Naive thymus-derived CD8-positive, alpha-beta T cell (primary cell): ENCODE measurements around the gene CRYBB2. TPM values are rescaled to one million over a fixed set of nuclear protein-coding genes. Genes with fewer than 3 reads are reported as not detected.
A peak's percentile ranks its signal among the peaks of the same experiment; 100 is the strongest.
"Not testable (repeated sequence)": the region's sequence is repeated elsewhere in the genome, so short reads cannot be mapped to it uniquely, and the experiment has no call there.

Experiments
- ATAC-seq, 2 donors: fragments of 150-1000 bp; cut with Tn5 transposase in 1 of 2; sonication (Bioruptor Pico), chemical (Tn5 transposase) in 1 of 2; 1 replicate in 1 of 2; 2 replicates in 1 of 2; pipeline ENCODE4 v1.10.0; 2021; ENCODE audit warnings: mild to moderate bottlenecking in 2 of 2, moderate library complexity in 2 of 2
- POLR2A ChIA-PET: fragments of 350-600 bp; sonication (Branson Sonifier 250); formaldehyde crosslinking; loops from one replicate; lab custom pipeline; 2021; ENCODE audit warnings: antibody characterized with exemption; lab: Charles Lee
- DNase-seq, 10 donors: peaks; one replicate each; pipeline versions ENCODE4 v3.0.0 to v3.0.0-alpha.2; 2020 to 2022
- H3K27ac Mint-ChIP-seq, 10 donors: one replicate each; pipeline ENCODE4 v1.8.0; 2020 to 2022; ENCODE audit warnings: mild to moderate bottlenecking in 10 of 10, mixed read lengths in 10 of 10, moderate library complexity in 4 of 10, inconsistent platforms in 1 of 10
- H3K27me3 Mint-ChIP-seq, 5 donors: one replicate each; pipeline ENCODE4 v1.8.0; 2021 to 2022; ENCODE audit warnings: mixed read lengths in 5 of 5
- H3K36me3 Mint-ChIP-seq, 3 donors: one replicate each; pipeline ENCODE4 v1.8.0; 2020 to 2022; ENCODE audit warnings: mixed read lengths in 3 of 3, mild to moderate bottlenecking in 2 of 3, inconsistent platforms in 1 of 3
- H3K4me1 Mint-ChIP-seq, 4 donors: one replicate each; pipeline ENCODE4 v1.8.0; 2021 to 2022; ENCODE audit warnings: mixed read lengths in 4 of 4
- H3K4me3 Mint-ChIP-seq, 10 donors: one replicate each; pipeline ENCODE4 v1.8.0; 2020 to 2022; ENCODE audit warnings: mild to moderate bottlenecking in 10 of 10, mixed read lengths in 10 of 10, moderate library complexity in 6 of 10, inconsistent platforms in 1 of 10
- H3K9me3 Mint-ChIP-seq, 9 donors: one replicate each; pipeline ENCODE4 v1.8.0; 2020 to 2022; ENCODE audit warnings: mixed read lengths in 9 of 9, mild to moderate bottlenecking in 3 of 9, inconsistent platforms in 1 of 9, moderate library complexity in 1 of 9
- polyA plus RNA-seq, 3 donors: library from polyadenylated mRNA; unstranded; fragments of 300-500 nt; fragmentation: Illumina TruSeq; gene quantifications; one replicate each; pipeline ENCODE4 v1.2.3, GENCODE V29; 2021
- total RNA-seq, 8 experiments: library from RNA in 2 of 8; stranded (reverse) in 2 of 8; gene quantifications; one replicate each; pipeline ENCODE4 v1.2.3 and lab custom pipeline; 2021 to 2026

Gene CRYBB2
- not detected for total RNA-seq
- polyA plus RNA-seq, result not detected
- 0 to 0.06 (median 0) reads per million in 6 experiments for total RNA-seq (lab: John Stamatoyannopoulos, UW)

- H3K27ac Mint-ChIP-seq, result no peak within 1 kb of the TSS
- no peak within 1 kb of the TSS for H3K4me3 Mint-ChIP-seq
- H3K4me1 Mint-ChIP-seq, result no peaks in the 10 kb centered on the region
- POLR2A ChIA-PET, result no interaction called here
- H3K9me3 Mint-ChIP-seq, result peaks cover 0 to 2% (median 0%) of the 10 kb centered on the region in 9 donors
- peaks cover 5 to 54% (median 16%) of the 10 kb centered on the region in 5 donors for H3K27me3 Mint-ChIP-seq
- ATAC-seq, result no peak
- DNase-seq, result no peak
- no peaks in the 10 kb centered on the region for H3K36me3 Mint-ChIP-seq
These were observed at the start of gene CRYBB2 for GRCh38 chr22:25219211-25219689. Gene CRYBB2, plus strand, starts transcription at chr22:25219639. Its CDS starts 1,791 bp downstream, at chr22:25221430.

GRCh38 chr22:25170426-25170980 is 48.9 kb upstream of the CRYBB2 start:
- Mint-ChIP-seq H3K36me3 (peaks cover 0 to 19% (median 7%) of the 10 kb centered on the region in 3 donors), H3K27me3 (no peaks in the 10 kb centered on the region), H3K4me1 (peaks cover 0 to 2% (median 1%) of the 10 kb centered on the region in 4 donors), H3K9me3 (no peaks in the 10 kb centered on the region), H3K4me3 (no peak overlapping the region), H3K27ac (no peak overlapping the region)
- POLR2A ChIA-PET, result no interaction called here
- DNase-seq, result no peak
- no peak for ATAC-seq

- H3K36me3 Mint-ChIP-seq, result peaks cover 0 to 24% (median 15%) of the 10 kb centered on the region in 3 donors
- ATAC-seq (peak; percentile 59 to 66), DNase-seq (peak in 7 of 10 donors; percentile 10 to 71 (median 24))
- POLR2A ChIA-PET, result no interaction called here
- peak overlapping the region in 2 of 10 donors; percentile 22 to 44 for H3K27ac Mint-ChIP-seq
- H3K4me1 Mint-ChIP-seq, result peaks cover 0 to 2% (median under 1%) of the 10 kb centered on the region in 4 donors
- no peak overlapping the region for H3K4me3 Mint-ChIP-seq
- H3K27me3 Mint-ChIP-seq, result no peaks in the 10 kb centered on the region
- H3K9me3 Mint-ChIP-seq, result no peaks in the 10 kb centered on the region
These were observed 47.3 kb upstream of the CRYBB2 start for GRCh38 chr22:25172153-25172552.

- Mint-ChIP-seq H3K9me3 (peaks cover 0 to under 1% (median 0%) of the 10 kb centered on the region in 9 donors), H3K27ac (no peak overlapping the region), H3K4me3 (no peak overlapping the region), H3K36me3 (peaks cover 0 to 30% (median 20%) of the 10 kb centered on the region in 3 donors), H3K27me3 (no peaks in the 10 kb centered on the region), H3K4me1 (no peaks in the 10 kb centered on the region)
- ATAC-seq (no peak), DNase-seq (no peak)
- POLR2A ChIA-PET, result no interaction called here
These were observed 45.1 kb upstream of the CRYBB2 start for GRCh38 chr22:25174156-25174887.

GRCh38 chr22:25174888-25175411 is 44.5 kb upstream of the CRYBB2 start:
- DNase-seq (no peak), ATAC-seq (no peak)
- Mint-ChIP-seq H3K4me1 (no peaks in the 10 kb centered on the region), H3K27me3 (no peaks in the 10 kb centered on the region), H3K4me3 (no peak overlapping the region), H3K36me3 (peaks cover 5 to 35% (median 26%) of the 10 kb centered on the region in 3 donors), H3K9me3 (peaks cover 0 to 7% (median 0%) of the 10 kb centered on the region in 9 donors), H3K27ac (peak overlapping the region in 1 of 10 donors; percentile 50)
- POLR2A ChIA-PET, result no interaction called here

- Mint-ChIP-seq H3K4me1 (no peaks in the 10 kb centered on the region), H3K27ac (no peak overlapping the region), H3K9me3 (peaks cover 0 to 7% (median 0%) of the 10 kb centered on the region in 9 donors), H3K4me3 (no peak overlapping the region), H3K36me3 (peaks cover 6 to 37% (median 29%) of the 10 kb centered on the region in 3 donors), H3K27me3 (no peaks in the 10 kb centered on the region)
- POLR2A ChIA-PET, result no interaction called here
- no peak for DNase-seq
- no peak for ATAC-seq
These were observed 43.3 kb upstream of the CRYBB2 start for GRCh38 chr22:25176175-25176574.

- ATAC-seq (no peak), DNase-seq (no peak)
- Mint-ChIP-seq H3K9me3 (peaks cover 0 to 7% (median 0%) of the 10 kb centered on the region in 9 donors), H3K4me1 (no peaks in the 10 kb centered on the region), H3K27me3 (no peaks in the 10 kb centered on the region), H3K27ac (no peak overlapping the region), H3K4me3 (no peak overlapping the region), H3K36me3 (peaks cover 6 to 34% (median 29%) of the 10 kb centered on the region in 3 donors)
- POLR2A ChIA-PET, result no interaction called here
These were observed 42.6 kb upstream of the CRYBB2 start for GRCh38 chr22:25176799-25177198.

GRCh38 chr22:25177226-25177625 is 42.2 kb upstream of the CRYBB2 start:
- Mint-ChIP-seq H3K4me3 (no peak overlapping the region), H3K36me3 (peaks cover 6 to 35% (median 29%) of the 10 kb centered on the region in 3 donors), H3K4me1 (no peaks in the 10 kb centered on the region), H3K27ac (peak overlapping the region in 1 of 10 donors; percentile 43), H3K27me3 (no peaks in the 10 kb centered on the region), H3K9me3 (peaks cover 0 to 7% (median 0%) of the 10 kb centered on the region in 9 donors)
- ATAC-seq (no peak), DNase-seq (no peak)
- POLR2A ChIA-PET, result no interaction called here

GRCh38 chr22:25177895-25178294 is 41.5 kb upstream of the CRYBB2 start:
- Mint-ChIP-seq H3K36me3 (peaks cover 6 to 36% (median 29%) of the 10 kb centered on the region in 3 donors), H3K27me3 (no peaks in the 10 kb centered on the region), H3K9me3 (peaks cover 0 to 7% (median 0%) of the 10 kb centered on the region in 9 donors), H3K27ac (no peak overlapping the region), H3K4me3 (no peak overlapping the region), H3K4me1 (no peaks in the 10 kb centered on the region)
- POLR2A ChIA-PET, result no interaction called here
- ATAC-seq (no peak), DNase-seq (no peak)

GRCh38 chr22:25178348-25178747 is 41.1 kb upstream of the CRYBB2 start:
- ATAC-seq, result peak in 1 of 2 donors; percentile 54
- POLR2A ChIA-PET, H3K4me1 Mint-ChIP-seq, DNase-seq, H3K27me3 Mint-ChIP-seq, H3K9me3 Mint-ChIP-seq: not testable (repeated sequence)
- H3K4me3 Mint-ChIP-seq, result peak overlapping the region in 8 of 10 donors; percentile 22 to 88 (median 56)
- H3K27ac Mint-ChIP-seq, result peak overlapping the region in 6 of 10 donors; percentile 34 to 80 (median 62)
- peaks cover 6 to 36% (median 29%) of the 10 kb centered on the region in 3 donors for H3K36me3 Mint-ChIP-seq

- peaks cover 6 to 35% (median 29%) of the 10 kb centered on the region in 3 donors for H3K36me3 Mint-ChIP-seq
- peak overlapping the region in 1 of 10 donors; percentile 66 for H3K4me3 Mint-ChIP-seq
- DNase-seq, H3K9me3 Mint-ChIP-seq, H3K4me1 Mint-ChIP-seq, H3K27ac Mint-ChIP-seq, H3K27me3 Mint-ChIP-seq, POLR2A ChIA-PET: not testable (repeated sequence)
- ATAC-seq, result peak; percentile 45 to 80
These were observed 40.4 kb upstream of the CRYBB2 start for GRCh38 chr22:25178869-25179631.
